ENCODE data around the gene DOCK4.

Gene DOCK4

DNA sequence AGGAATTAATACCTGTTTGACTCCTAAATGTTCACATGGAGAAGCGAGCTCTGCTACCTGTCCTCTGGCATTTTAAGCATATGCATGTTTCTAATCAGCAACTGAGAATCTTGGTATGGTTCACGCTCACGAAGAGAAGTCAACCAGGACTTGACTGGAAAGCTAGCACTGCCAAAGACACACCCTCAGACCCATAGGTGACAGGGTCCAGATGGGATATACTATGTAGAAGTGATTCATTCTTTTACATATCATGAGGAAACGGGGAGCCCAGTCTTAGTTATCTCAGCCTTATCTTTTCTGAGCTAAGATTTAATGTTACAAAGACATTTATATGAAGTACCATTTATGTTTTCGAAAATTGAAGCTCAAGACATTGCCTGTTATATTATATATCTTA lies 313.0 kb downstream of the DOCK4 start:
- no peaks in the 10 kb centered on the region for H3K27me3 ChIP-seq (ENCODE audit: insufficient read depth, poor library complexity, severe bottlenecking)
- no peak overlapping the region for H3K4me3 ChIP-seq (replicated peaks; ENCODE audit: insufficient read depth, low read length)
- H3K27ac ChIP-seq (replicated peaks), result no peak overlapping the region
- no peak for DNase-seq (ENCODE audit: low read depth in 1 of 2, low spot score in 1 of 2)
- TF ChIP-seq, protein P1, sequence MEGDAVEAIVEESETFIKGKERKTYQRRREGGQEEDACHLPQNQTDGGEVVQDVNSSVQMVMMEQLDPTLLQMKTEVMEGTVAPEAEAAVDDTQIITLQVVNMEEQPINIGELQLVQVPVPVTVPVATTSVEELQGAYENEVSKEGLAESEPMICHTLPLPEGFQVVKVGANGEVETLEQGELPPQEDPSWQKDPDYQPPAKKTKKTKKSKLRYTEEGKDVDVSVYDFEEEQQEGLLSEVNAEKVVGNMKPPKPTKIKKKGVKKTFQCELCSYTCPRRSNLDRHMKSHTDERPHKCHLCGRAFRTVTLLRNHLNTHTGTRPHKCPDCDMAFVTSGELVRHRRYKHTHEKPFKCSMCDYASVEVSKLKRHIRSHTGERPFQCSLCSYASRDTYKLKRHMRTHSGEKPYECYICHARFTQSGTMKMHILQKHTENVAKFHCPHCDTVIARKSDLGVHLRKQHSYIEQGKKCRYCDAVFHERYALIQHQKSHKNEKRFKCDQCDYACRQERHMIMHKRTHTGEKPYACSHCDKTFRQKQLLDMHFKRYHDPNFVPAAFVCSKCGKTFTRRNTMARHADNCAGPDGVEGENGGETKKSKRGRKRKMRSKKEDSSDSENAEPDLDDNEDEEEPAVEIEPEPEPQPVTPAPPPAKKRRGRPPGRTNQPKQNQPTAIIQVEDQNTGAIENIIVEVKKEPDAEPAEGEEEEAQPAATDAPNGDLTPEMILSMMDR (IDR thresholded peaks at IDR 0.05; ENCODE audit: insufficient read depth, low read length), result no peak
- TF ChIP-seq REST (IDR thresholded peaks at IDR 0.05; ENCODE audit: insufficient replicate concordance, low read depth) (no peak), SPI1 (IDR thresholded peaks at IDR 0.05; ENCODE audit: borderline replicate concordance, low read depth) (no peak), POLR2AphosphoS5 (IDR thresholded peaks at IDR 0.05; ENCODE audit: low read depth) (no peak), GABPA (IDR thresholded peaks at IDR 0.05; ENCODE audit: low read depth) (no peak)

GRCh38 chr7:111892588-111892987 lies 313.6 kb downstream of the DOCK4 start:
- DNase-seq (ENCODE audit: low read depth in 1 of 2, low spot score in 1 of 2), result no peak
- Histone ChIP-seq H3K4me3 (replicated peaks; ENCODE audit: insufficient read depth, low read length) (no peak overlapping the region), H3K27ac (replicated peaks) (no peak overlapping the region), H3K27me3 (ENCODE audit: insufficient read depth, poor library complexity, severe bottlenecking) (no peaks in the 10 kb centered on the region)
- TF ChIP-seq REST (IDR thresholded peaks at IDR 0.05; ENCODE audit: insufficient replicate concordance, low read depth) (no peak), GABPA (IDR thresholded peaks at IDR 0.05; ENCODE audit: low read depth) (no peak), SPI1 (IDR thresholded peaks at IDR 0.05; ENCODE audit: borderline replicate concordance, low read depth) (no peak), POLR2AphosphoS5 (IDR thresholded peaks at IDR 0.05; ENCODE audit: low read depth) (no peak)
- TF ChIP-seq, protein P1 (IDR thresholded peaks at IDR 0.05; ENCODE audit: insufficient read depth, low read length), result no peak

GRCh38 chr7:111887734-111888133 lies 318.5 kb downstream of the DOCK4 start:
- TF ChIP-seq SPI1 (IDR thresholded peaks at IDR 0.05; ENCODE audit: borderline replicate concordance, low read depth) (no peak), GABPA (IDR thresholded peaks at IDR 0.05; ENCODE audit: low read depth) (no peak), REST (IDR thresholded peaks at IDR 0.05; ENCODE audit: insufficient replicate concordance, low read depth) (no peak), POLR2AphosphoS5 (IDR thresholded peaks at IDR 0.05; ENCODE audit: low read depth) (no peak)
- TF ChIP-seq, protein P1 (IDR thresholded peaks at IDR 0.05; ENCODE audit: insufficient read depth, low read length), result no peak
- Histone ChIP-seq H3K27ac (replicated peaks) (no peak overlapping the region), H3K4me3 (replicated peaks; ENCODE audit: insufficient read depth, low read length) (no peak overlapping the region), H3K27me3 (ENCODE audit: insufficient read depth, poor library complexity, severe bottlenecking) (no peaks in the 10 kb centered on the region)
- DNase-seq (ENCODE audit: low read depth in 1 of 2, low spot score in 1 of 2), result no peak
